Measurements from ENCODE around the gene PRDM16.

GRCh38 chr1:3204725-3205124 lies 135.7 kb downstream of the PRDM16 start:
- TF ChIP-seq CTCF (IDR thresholded peaks at IDR 0.05; ENCODE audit: low read length), result no peak
- no peak for TF ChIP-seq EZH2 (IDR thresholded peaks at IDR 0.05; ENCODE audit: borderline replicate concordance, low read length)

Data from OCI-LY1 (cell line).